GM12872 (cell line): Measurements from ENCODE around the gene MYRF.

Experiments used
- TF ChIP-seq, protein P1 (sequence below): IDR thresholded peaks from 3 replicates; pipeline ENCODE4 v1.5.1; 2011; ENCODE audit warnings: low read depth, mild to moderate bottlenecking, low read length, moderate library complexity; ENCODE audit not compliant: insufficient read depth

MYRF gene

GRCh38 chr11:61749591-61750217, 2.7 kb upstream of the MYRF start:
- TF ChIP-seq, protein P1, sequence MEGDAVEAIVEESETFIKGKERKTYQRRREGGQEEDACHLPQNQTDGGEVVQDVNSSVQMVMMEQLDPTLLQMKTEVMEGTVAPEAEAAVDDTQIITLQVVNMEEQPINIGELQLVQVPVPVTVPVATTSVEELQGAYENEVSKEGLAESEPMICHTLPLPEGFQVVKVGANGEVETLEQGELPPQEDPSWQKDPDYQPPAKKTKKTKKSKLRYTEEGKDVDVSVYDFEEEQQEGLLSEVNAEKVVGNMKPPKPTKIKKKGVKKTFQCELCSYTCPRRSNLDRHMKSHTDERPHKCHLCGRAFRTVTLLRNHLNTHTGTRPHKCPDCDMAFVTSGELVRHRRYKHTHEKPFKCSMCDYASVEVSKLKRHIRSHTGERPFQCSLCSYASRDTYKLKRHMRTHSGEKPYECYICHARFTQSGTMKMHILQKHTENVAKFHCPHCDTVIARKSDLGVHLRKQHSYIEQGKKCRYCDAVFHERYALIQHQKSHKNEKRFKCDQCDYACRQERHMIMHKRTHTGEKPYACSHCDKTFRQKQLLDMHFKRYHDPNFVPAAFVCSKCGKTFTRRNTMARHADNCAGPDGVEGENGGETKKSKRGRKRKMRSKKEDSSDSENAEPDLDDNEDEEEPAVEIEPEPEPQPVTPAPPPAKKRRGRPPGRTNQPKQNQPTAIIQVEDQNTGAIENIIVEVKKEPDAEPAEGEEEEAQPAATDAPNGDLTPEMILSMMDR: no peak

DNA sequence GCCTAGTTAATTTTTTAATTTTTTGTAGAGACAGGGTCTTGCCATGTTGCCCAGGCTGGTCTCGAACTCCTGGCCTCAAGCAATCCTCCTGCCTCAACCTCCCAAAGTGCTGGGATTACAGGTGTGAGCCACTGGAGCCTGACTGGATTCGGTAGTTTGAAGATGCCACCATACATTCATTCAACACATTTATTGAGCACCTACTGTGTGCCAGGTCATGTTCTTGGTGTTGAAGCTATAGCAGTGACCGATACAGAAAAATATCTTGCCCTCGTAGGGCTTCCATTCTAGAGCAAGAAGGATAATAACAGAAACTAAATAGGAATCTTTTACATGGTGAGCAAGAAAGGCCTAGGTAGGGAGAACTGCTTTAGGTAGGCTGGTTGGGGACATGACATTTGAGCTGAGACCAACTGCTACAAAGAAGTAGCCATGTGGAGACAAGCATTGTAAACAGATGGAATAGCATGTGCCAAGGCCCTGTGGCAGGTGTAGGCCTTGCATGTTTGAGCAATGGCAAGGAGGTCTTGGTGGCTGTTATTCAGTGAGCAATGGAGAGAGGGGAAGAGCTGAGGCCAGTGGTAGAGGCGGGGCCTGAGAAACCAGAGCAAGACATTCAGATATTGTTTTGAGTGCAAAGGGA, 1.7 kb upstream of the MYRF start:
- TF ChIP-seq, protein P1: no peak

- TF ChIP-seq, protein P1: no peak
Observed at GRCh38 chr11:61751384-61751783, 1.1 kb upstream of the MYRF start.

- TF ChIP-seq, protein P1: no peak
Observed at GRCh38 chr11:61752925-61753521, 587 bp downstream of the MYRF start.

GRCh38 chr11:61753672-61754071, 1.2 kb downstream of the MYRF start:
- TF ChIP-seq, protein P1: no peak

GRCh38 chr11:61754534-61755482, 2.4 kb downstream of the MYRF start:
- TF ChIP-seq, protein P1: no peak

GRCh38 chr11:61756147-61756451, 3.7 kb downstream of the MYRF start:
- TF ChIP-seq, protein P1: no peak
